Measurements from ENCODE around the gene VPS13C. TPM values are rescaled to one million over a fixed set of nuclear protein-coding genes. Genes with fewer than 3 reads are reported as not detected.

Gene VPS13C
- total RNA-seq, 1 experiment from 2014 or later: 18.6 TPM

GRCh38 chr15:61820951-61821350 is 239.3 kb downstream of the VPS13C start:
- ChIA-PET CTCF (interaction anchor here (2.1 kb wide), 1 partner anchor 13 kb away, joined by 9 read pairs; no protein-coding TSS in a partner anchor), POLR2A (no interaction called here), RAD21 (ENCODE audit: low non-redundant PET in 1 of 2, low total read pairs in 2 of 2, uncharacterized antibody in 2 of 2, unreplicated experiment in 2 of 2) (no interaction called here)
- Histone ChIP-seq H3K4me2 (ENCODE audit: low read length) (no peak overlapping the region), H3K4me3 (replicated peaks in 1 of 2; ENCODE audit: low read depth in 1 of 2, low read length in 2 of 2) (no peak overlapping the region), H3K9ac (ENCODE audit: low read length) (no peak overlapping the region), H3K9me3 (ENCODE audit: control insufficient read depth in 1 of 2, insufficient read depth in 1 of 2, low read depth in 1 of 2, low read length in 2 of 2) (no peaks in the 10 kb centered on the region), H3K36me3 (ENCODE audit: control insufficient read depth in 1 of 2, insufficient read depth in 2 of 2, low read length in 2 of 2) (no peaks in the 10 kb centered on the region), H3K9me2 (ENCODE audit: insufficient read depth) (no peaks in the 10 kb centered on the region), H4K20me1 (ENCODE audit: insufficient read depth) (no peaks in the 10 kb centered on the region), H3K27ac (ENCODE audit: low read depth, low read length) (no peak overlapping the region), H3K79me2 (ENCODE audit: insufficient read depth, low read length) (no peaks in the 10 kb centered on the region), H2AFZ (ENCODE audit: low read depth, low read length, poor library complexity, severe bottlenecking) (no peak overlapping the region), H3K4me1 (ENCODE audit: control insufficient read depth in 1 of 2, insufficient read depth in 2 of 2, low read length in 2 of 2) (no peaks in the 10 kb centered on the region), H3K27me3 (ENCODE audit: insufficient read depth, low read length) (peaks cover 20% of the 10 kb centered on the region; the same call in 1 of the 2 replicates)
- BruUV-seq (replicated peaks): no TSS peak
- ATAC-seq: no peak
- no peak for TF ChIP-seq MAX (IDR thresholded peaks at IDR 0.05)
- TF ChIP-seq EZH2phosphoT487 (IDR thresholded peaks at IDR 0.05; ENCODE audit: borderline replicate concordance): no peak
- TF ChIP-seq CBX3 (IDR thresholded peaks at IDR 0.05; ENCODE audit: low read depth): no peak
- TF ChIP-seq YY1 (IDR thresholded peaks at IDR 0.05; ENCODE audit: extremely low read depth, insufficient replicate concordance, low read depth, low read length): no peak
- no peak for TF ChIP-seq ATF3 (IDR thresholded peaks at IDR 0.05)
- TF ChIP-seq ZFX (IDR thresholded peaks at IDR 0.05): no peak
- intact Hi-C loops (cut with micrococcal nuclease): no loop called here
- no peak for DNase-seq (ENCODE audit: low read depth, low spot score)

- BruUV-seq (replicated peaks): no TSS peak
- no peak for TF ChIP-seq ZFX (IDR thresholded peaks at IDR 0.05)
- no peak for TF ChIP-seq POLR2A (IDR thresholded peaks at IDR 0.05; ENCODE audit: borderline replicate concordance, extremely low read depth, insufficient read depth, insufficient read length)
- TF ChIP-seq EZH2 (IDR thresholded peaks at IDR 0.05): no peak
- TF ChIP-seq MAX (IDR thresholded peaks at IDR 0.05): no peak
- TF ChIP-seq REST (IDR thresholded peaks at IDR 0.05; ENCODE audit: low read depth): no peak
- TF ChIP-seq EZH2phosphoT487 (IDR thresholded peaks at IDR 0.05; ENCODE audit: borderline replicate concordance): no peak
- TF ChIP-seq ZNF274 (IDR thresholded peaks at IDR 0.05; ENCODE audit: low read depth, low read length): no peak
- no peak for TF ChIP-seq CEBPB (IDR thresholded peaks at IDR 0.05; ENCODE audit: low read depth)
- TF ChIP-seq YY1 (IDR thresholded peaks at IDR 0.05; ENCODE audit: extremely low read depth, insufficient replicate concordance, low read depth, low read length): no peak
- TF ChIP-seq TCF7L2 (IDR thresholded peaks at IDR 0.05; ENCODE audit: borderline replicate concordance, extremely low read depth, insufficient read depth, insufficient read length): no peak
- TF ChIP-seq EGR1 (IDR thresholded peaks at IDR 0.05; ENCODE audit: low read depth): no peak
- TF ChIP-seq ZBTB33 (IDR thresholded peaks at IDR 0.05; ENCODE audit: extremely low read depth, insufficient replicate concordance, low read length): no peak
Observed at GRCh38 chr15:61820212-61820611, 240.0 kb downstream of the VPS13C start.

More at GRCh38 chr15:61820212-61820611, 240.0 kb downstream of the VPS13C start:
- H3K9me2 ChIP-seq (ENCODE audit: insufficient read depth): no peaks in the 10 kb centered on the region
- intact Hi-C loops (cut with micrococcal nuclease): no loop called here
- peaks cover 25% of the 10 kb centered on the region; the same call in 1 of the 2 replicates for H3K27me3 ChIP-seq (ENCODE audit: insufficient read depth, low read length)
- no peak overlapping the region for H3K27ac ChIP-seq (ENCODE audit: low read depth, low read length)
- no peaks in the 10 kb centered on the region for H3K9me3 ChIP-seq (ENCODE audit: control insufficient read depth in 1 of 2, insufficient read depth in 1 of 2, low read depth in 1 of 2, low read length in 2 of 2)
- H4K20me1 ChIP-seq (ENCODE audit: insufficient read depth): no peaks in the 10 kb centered on the region
- ChIA-PET CTCF (interaction anchor here (2.1 kb wide), 1 partner anchor 14 kb away, joined by 9 read pairs; no protein-coding TSS in a partner anchor), RAD21 (ENCODE audit: low non-redundant PET in 1 of 2, low total read pairs in 2 of 2, uncharacterized antibody in 2 of 2, unreplicated experiment in 2 of 2) (no interaction called here), POLR2A (no interaction called here)
- H3K4me1 ChIP-seq (ENCODE audit: control insufficient read depth in 1 of 2, insufficient read depth in 2 of 2, low read length in 2 of 2): no peaks in the 10 kb centered on the region
- no peaks in the 10 kb centered on the region for H3K36me3 ChIP-seq (ENCODE audit: control insufficient read depth in 1 of 2, insufficient read depth in 2 of 2, low read length in 2 of 2)
- ATAC-seq (no peak), DNase-seq (ENCODE audit: low read depth, low spot score) (no peak)
- no peaks in the 10 kb centered on the region for H3K79me2 ChIP-seq (ENCODE audit: insufficient read depth, low read length)
- no peak overlapping the region for H3K4me3 ChIP-seq (replicated peaks in 1 of 2; ENCODE audit: low read depth in 1 of 2, low read length in 2 of 2)
- no peak overlapping the region for H2AFZ ChIP-seq (ENCODE audit: low read depth, low read length, poor library complexity, severe bottlenecking)
- H3K4me2 ChIP-seq (ENCODE audit: low read length): no peak overlapping the region
- H3K9ac ChIP-seq (ENCODE audit: low read length): no peak overlapping the region
